ENCODE results near the gene FRMD8. TPM values are rescaled to one million over a fixed set of nuclear protein-coding genes. Genes with fewer than 3 reads are reported as not detected.

FRMD8 gene
- total RNA-seq, 2 donors from 2014 or later, result 27.4 to 29.6 TPM

GRCh38 chr11:65434057-65434666 is 47.7 kb downstream of the FRMD8 start:
- DNase-seq, result peak; percentile 11
- Histone ChIP-seq H3K4me1 (ENCODE audit: control insufficient read depth, insufficient read depth, low read length) (peaks cover 1% of the 10 kb centered on the region), H3K36me3 (ENCODE audit: control insufficient read depth, insufficient read depth, low read length) (peaks cover 53% of the 10 kb centered on the region), H3K27ac (ENCODE audit: low read depth, low read length) (no peak overlapping the region), H3K4me3 (ENCODE audit: low read length) (no peak overlapping the region), H3K9ac (ENCODE audit: extremely low read depth, low read length, poor library complexity, severe bottlenecking) (no peak overlapping the region), H3K27me3 (ENCODE audit: control insufficient read depth, insufficient read depth, low read length, poor library complexity, severe bottlenecking) (no peaks in the 10 kb centered on the region), H3K9me3 (ENCODE audit: control insufficient read depth, low read length) (no peaks in the 10 kb centered on the region)
- no peak for TF ChIP-seq CTCF (conservative IDR thresholded peaks at IDR 0.05)
- H3K27ac Mint-ChIP-seq, result no peak overlapping the region
- no peaks in the 10 kb centered on the region for H3K27me3 Mint-ChIP-seq (ENCODE audit: insufficient read depth)
- no peak overlapping the region for H3K4me3 Mint-ChIP-seq
- no peaks in the 10 kb centered on the region for H3K9me3 Mint-ChIP-seq
- H3K4me1 Mint-ChIP-seq, result peaks cover 13% of the 10 kb centered on the region
- WGBS, 2 experiments (ENCODE audit: insufficient coverage in 1 of 2, insufficient read length in 1 of 2), result 94 to 96% methylated on average over 4 to 6 of the region's 6 CpGs
- peaks cover 47% of the 10 kb centered on the region for H3K36me3 Mint-ChIP-seq (ENCODE audit: low read depth)

GRCh38 chr11:65434667-65435410 is 48.4 kb downstream of the FRMD8 start:
- Mint-ChIP-seq H3K27me3 (ENCODE audit: insufficient read depth) (no peaks in the 10 kb centered on the region), H3K4me3 (no peak overlapping the region), H3K36me3 (ENCODE audit: low read depth) (peaks cover 53% of the 10 kb centered on the region), H3K4me1 (peaks cover 7% of the 10 kb centered on the region), H3K9me3 (no peaks in the 10 kb centered on the region), H3K27ac (no peak overlapping the region)
- peak; percentile 10 for DNase-seq
- Histone ChIP-seq H3K27ac (ENCODE audit: low read depth, low read length) (no peak overlapping the region), H3K4me1 (ENCODE audit: control insufficient read depth, insufficient read depth, low read length) (no peaks in the 10 kb centered on the region), H3K9me3 (ENCODE audit: control insufficient read depth, low read length) (no peaks in the 10 kb centered on the region), H3K27me3 (ENCODE audit: control insufficient read depth, insufficient read depth, low read length, poor library complexity, severe bottlenecking) (no peaks in the 10 kb centered on the region), H3K4me3 (ENCODE audit: low read length) (no peak overlapping the region), H3K36me3 (ENCODE audit: control insufficient read depth, insufficient read depth, low read length) (peaks cover 53% of the 10 kb centered on the region), H3K9ac (ENCODE audit: extremely low read depth, low read length, poor library complexity, severe bottlenecking) (no peak overlapping the region)
- TF ChIP-seq CTCF (conservative IDR thresholded peaks at IDR 0.05), result no peak
- 94 to 100% methylated on average over 4 to 5 of the region's 5 CpGs for WGBS, 2 experiments (ENCODE audit: insufficient coverage in 1 of 2, insufficient read length in 1 of 2)

- no peak overlapping the region for H3K4me3 ChIP-seq (ENCODE audit: low read length)
- H3K27ac Mint-ChIP-seq, result no peak overlapping the region
- no peaks in the 10 kb centered on the region for H3K9me3 Mint-ChIP-seq
- no peaks in the 10 kb centered on the region for H3K27me3 Mint-ChIP-seq (ENCODE audit: insufficient read depth)
- H3K4me1 Mint-ChIP-seq, result peaks cover 2% of the 10 kb centered on the region
- H3K9ac ChIP-seq (ENCODE audit: extremely low read depth, low read length, poor library complexity, severe bottlenecking), result no peak overlapping the region
- no peaks in the 10 kb centered on the region for H3K4me1 ChIP-seq (ENCODE audit: control insufficient read depth, insufficient read depth, low read length)
- no peak overlapping the region for H3K27ac ChIP-seq (ENCODE audit: low read depth, low read length)
- DNase-seq, result no peak
- H3K4me3 Mint-ChIP-seq, result no peak overlapping the region
- 95 to 98% methylated on average over 4 to 9 of the region's 9 CpGs for WGBS, 2 experiments (ENCODE audit: insufficient coverage in 1 of 2, insufficient read length in 1 of 2)
- H3K9me3 ChIP-seq (ENCODE audit: control insufficient read depth, low read length), result no peaks in the 10 kb centered on the region
- peaks cover 55% of the 10 kb centered on the region for H3K36me3 Mint-ChIP-seq (ENCODE audit: low read depth)
- TF ChIP-seq CTCF (conservative IDR thresholded peaks at IDR 0.05), result no peak
- no peaks in the 10 kb centered on the region for H3K27me3 ChIP-seq (ENCODE audit: control insufficient read depth, insufficient read depth, low read length, poor library complexity, severe bottlenecking)
- peaks cover 53% of the 10 kb centered on the region for H3K36me3 ChIP-seq (ENCODE audit: control insufficient read depth, insufficient read depth, low read length)
Measured at GRCh38 chr11:65435411-65435931, 49.0 kb downstream of the FRMD8 start.

Data from endodermal cell (in vitro differentiated cells).